ENCODE data around the gene ECHDC1.

Gene ECHDC1

GRCh38 chr6:127290391-127291265 lies 52.8 kb downstream of the ECHDC1 start:
- no peak for DNase-seq (ENCODE audit: low read depth in 1 of 2, low spot score in 1 of 2)

DNA sequence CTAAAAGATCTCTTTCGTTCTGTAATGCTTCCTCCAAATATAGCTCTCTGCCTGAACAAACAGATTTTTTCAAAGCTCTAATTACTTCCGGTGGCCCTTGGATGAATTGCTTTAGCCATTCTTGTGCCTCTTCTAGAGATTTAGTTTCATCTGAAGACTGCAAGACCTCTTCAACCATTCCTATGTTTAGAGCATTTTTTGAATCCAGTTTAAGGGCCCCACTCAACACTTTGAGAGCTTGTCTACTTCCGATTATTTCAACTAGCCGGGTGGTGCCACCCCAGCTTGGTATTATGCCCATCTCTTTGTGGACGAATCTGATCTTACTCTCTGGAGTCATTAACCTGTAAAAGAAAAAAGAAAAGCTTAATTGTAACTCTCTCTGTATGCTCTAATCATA lies 53.5 kb downstream of the ECHDC1 start:
- DNase-seq (ENCODE audit: low read depth in 1 of 2, low spot score in 1 of 2): no peak

GRCh38 chr6:127288705-127289104 lies 54.7 kb downstream of the ECHDC1 start:
- DNase-seq (ENCODE audit: low read depth in 1 of 2, low spot score in 1 of 2): no peak

GRCh38 chr6:127282184-127282583 lies 61.2 kb downstream of the ECHDC1 start:
- DNase-seq (ENCODE audit: low read depth in 1 of 2, low spot score in 1 of 2): no peak

- DNase-seq (ENCODE audit: low read depth in 1 of 2, low spot score in 1 of 2): no peak
Observed at GRCh38 chr6:127279815-127280214, 63.6 kb downstream of the ECHDC1 start.

DNA sequence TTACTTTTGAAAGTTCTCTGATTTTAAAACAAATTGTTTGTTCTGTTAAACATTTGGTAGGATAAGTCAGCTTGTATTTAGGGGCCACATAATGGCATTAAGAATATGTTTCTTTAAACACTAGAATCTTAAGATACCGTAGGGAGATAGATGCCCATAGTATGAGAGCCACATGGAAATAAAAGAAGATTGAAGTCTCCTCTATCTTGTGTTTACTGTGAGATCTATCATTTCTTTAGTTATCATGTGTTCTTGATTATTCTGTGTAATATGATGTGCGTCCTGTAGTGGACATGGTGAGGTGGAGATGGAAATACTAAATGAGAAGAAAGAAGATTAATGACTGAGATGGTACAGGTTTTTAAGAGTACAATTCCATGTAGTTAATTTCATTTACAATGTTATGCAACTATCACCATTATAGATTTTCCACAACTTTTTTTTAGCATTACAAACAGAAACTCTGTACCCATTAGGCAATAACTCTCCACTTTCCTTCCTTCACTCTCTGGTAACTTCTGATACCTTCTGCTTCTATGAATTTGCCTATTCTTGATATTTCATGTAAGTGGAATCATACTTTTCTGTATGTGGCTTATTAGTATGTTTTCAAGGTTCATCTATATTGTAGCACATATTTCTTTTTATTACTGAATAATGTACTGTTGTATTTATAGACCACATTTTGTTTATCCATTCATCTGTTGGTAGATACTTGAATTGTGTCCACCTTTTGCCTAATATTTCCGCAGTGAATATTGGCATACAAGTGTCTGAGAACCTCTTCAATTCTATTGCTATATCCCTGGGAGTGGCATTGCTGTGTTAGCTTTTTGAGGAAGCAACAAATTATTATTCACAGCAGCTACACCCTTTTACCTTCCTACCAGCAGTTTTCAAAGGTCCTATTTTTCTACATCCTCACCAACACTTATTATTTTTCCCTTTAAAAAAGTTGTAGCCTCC lies 65.2 kb downstream of the ECHDC1 start:
- no peak for DNase-seq (ENCODE audit: low read depth in 1 of 2, low spot score in 1 of 2)

DNA sequence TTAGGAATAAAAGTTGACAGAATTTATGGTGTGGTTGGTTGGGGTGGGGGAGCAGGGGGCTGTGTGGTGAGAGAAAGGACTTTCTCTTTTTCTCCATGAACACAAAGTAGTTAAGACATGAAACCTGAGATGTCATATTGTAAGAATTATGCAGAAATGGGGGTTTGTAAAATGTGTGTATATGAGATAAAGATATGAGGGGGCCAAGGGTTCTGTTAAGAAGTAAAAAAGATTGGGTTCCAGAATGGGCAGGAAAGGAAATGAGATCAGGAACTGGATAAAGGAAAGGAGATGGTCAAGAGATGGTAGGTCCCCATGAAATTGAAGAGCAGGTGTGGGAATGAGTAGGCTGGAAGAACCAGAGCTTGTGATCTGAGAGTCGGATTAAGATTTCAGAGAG lies 67.1 kb downstream of the ECHDC1 start:
- no peak for DNase-seq (ENCODE audit: low read depth in 1 of 2, low spot score in 1 of 2)

DNA sequence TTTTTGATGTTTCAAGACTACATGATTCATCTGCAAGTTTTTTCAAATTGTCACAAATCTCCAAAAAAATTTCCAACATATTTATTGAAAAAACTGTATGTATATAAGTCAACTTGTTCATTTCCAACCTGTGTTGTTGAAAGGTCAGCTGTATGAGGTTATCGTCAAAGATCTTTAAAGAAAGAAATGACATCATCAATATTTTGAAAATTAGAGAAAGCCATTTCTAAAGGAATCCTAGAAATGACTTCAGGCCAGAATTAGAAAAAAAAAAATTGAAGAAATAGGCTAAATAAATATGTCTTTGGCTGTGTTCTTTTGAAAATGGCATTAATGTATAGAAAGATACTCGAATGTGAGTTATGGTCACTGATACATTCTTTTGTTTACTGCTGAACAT lies 69.9 kb downstream of the ECHDC1 start:
- DNase-seq (ENCODE audit: low read depth in 1 of 2, low spot score in 1 of 2): no peak

DNA sequence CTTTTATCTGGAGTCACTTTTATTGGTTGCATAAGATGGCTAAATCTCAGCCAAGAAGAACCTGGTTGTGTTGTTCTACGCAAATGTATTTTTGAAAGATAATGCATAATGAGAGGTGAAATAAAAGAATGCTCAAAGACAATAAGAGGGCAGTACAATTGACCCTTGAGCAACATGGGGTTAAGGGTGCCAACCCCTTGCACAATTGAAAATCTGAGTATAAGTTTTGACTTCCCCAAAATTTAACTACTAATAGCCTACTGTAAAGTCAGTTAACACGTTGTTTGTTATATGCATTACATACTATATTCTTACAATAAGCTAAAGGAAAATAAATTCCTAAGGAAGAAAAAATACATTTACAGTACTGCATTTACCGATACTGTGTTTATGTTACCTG lies 70.8 kb downstream of the ECHDC1 start:
- no peak for DNase-seq (ENCODE audit: low read depth in 1 of 2, low spot score in 1 of 2)

DNA sequence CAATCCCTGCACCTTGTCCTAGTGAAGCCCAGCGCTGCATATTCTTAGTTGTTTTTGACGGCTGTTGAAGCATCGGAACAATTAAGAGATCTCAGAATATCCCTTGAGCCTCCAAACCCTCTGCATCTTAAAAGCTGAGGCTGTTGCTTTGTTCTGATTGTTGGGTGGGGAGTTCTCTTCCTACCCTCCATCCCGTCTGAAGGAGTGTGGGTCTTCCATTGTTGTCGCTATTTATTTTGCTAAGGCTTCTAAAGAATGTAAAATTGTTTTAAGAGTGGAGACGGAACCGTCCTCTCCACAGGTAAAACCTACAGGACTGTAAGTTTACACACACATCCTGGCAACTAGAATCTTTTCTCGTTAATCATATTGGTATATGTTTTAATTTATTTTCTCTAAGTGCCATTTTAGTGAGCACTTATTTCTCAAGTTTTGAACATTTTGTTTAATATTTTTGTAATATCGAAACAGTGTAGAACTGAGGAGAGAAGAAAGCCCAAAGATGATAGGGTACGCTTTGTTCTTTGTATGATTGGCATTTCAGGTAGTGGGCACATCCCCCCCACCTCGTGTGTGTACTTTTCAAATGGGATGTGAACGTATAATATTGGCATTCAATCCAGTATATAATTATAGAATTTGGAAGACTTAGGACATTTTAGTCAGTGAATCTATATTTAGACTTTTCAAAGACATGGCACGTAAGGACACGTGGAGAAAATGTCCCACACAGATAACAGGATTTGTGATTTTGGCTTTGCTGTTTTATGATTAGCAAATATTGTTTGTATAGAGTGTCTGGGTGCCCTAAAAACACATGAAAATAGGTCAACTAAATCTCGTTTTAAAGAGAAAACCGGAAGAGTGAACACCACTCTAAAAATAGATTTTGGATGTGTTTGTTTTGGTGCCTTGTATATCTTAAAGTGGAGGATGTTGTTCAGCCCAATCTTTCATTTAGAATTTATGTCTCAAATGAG lies 75.5 kb downstream of the ECHDC1 start:
- no peak for DNase-seq (ENCODE audit: low read depth in 1 of 2, low spot score in 1 of 2)

- peak; percentile 30 to 43 for DNase-seq (ENCODE audit: low read depth in 1 of 2, low spot score in 1 of 2)
Observed at GRCh38 chr6:127266892-127267645, 76.3 kb downstream of the ECHDC1 start.

DNA sequence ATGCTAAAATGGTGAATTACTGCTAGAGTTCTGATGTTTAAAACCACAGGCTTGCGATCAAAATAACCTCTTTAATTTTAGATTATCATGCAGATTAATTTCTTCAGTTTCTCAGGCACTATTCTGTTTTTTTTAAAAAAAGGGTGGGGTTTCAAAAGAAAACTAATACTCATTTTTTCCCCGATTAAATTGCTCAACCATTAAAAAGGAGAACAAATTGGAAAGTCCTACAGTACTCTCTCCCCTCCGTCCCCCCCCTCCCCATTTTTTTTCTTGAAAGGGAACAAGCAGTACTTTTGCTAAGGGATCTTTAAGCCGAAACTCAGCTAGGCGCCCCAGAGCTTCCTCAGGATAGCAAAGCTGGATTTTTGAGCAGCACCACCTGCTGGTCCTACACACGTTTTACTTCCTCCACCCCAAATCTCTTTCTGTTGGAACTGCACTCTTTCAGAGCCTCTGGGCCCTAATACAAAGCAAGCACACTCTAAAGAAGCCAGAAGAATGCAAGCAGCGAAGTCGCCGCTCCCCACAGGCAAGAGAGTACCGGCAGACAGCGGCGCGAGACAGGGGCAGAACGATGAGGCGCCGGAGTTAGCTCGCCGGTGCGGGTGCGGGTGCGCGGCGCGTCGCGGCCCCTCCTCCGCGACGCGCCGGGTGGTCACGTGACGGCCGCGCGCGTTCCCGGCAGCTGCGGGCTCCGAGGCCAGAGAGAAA lies 77.1 kb downstream of the ECHDC1 start, which contains the start of gene RNF146:
Gene RNF146, plus strand, starts transcription at position 687 of the 714 bp plus-strand sequence. CDS start 13,475 bp downstream, outside the sequence.
- peak; percentile 53 to 63 for DNase-seq (ENCODE audit: low read depth in 1 of 2, low spot score in 1 of 2)

GRCh38 chr6:127263481-127263880 lies 79.9 kb downstream of the ECHDC1 start:
- no peak for DNase-seq (ENCODE audit: low read depth in 1 of 2, low spot score in 1 of 2)

DNA sequence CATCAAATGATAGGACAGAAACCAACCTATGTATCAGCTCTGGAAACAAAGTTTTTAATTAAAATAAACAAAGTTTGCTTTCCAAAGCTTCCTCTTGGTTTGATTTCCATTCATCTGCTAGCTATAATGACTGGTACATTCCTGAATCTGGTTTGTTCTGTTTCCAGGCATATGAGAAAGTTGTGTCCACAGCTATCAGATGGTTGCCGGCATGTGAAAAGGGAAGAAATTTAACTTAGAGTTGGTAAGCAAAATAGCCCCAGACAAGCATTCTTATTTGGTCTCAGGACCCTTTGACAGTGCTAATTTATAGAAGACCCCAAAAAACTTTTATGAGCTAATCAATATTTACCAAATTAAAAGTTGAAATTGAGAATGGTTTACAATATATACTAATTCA lies 80.5 kb downstream of the ECHDC1 start:
- no peak for DNase-seq (ENCODE audit: low read depth in 1 of 2, low spot score in 1 of 2)

DNA sequence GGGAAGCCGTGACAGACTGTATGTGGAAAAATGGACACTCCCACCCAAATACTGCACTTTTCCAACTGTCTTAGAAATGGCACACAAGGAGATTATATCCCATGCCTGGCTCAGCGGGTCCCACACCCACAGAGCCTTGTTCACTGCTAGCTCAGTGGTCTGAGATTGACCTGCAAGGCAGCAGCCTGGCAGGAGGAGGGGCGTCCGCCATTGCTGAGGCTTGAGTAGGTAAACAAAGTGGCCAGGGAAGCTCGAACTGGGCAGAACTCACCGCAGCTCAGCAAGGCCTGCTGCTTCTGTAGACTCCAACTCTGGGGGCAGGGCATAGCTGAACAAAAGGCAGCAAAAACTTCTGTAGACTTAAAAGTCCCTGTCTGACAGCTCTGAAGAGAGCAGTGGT lies 88.1 kb downstream of the ECHDC1 start:
- no peak for DNase-seq (ENCODE audit: low read depth in 1 of 2, low spot score in 1 of 2)

DNA sequence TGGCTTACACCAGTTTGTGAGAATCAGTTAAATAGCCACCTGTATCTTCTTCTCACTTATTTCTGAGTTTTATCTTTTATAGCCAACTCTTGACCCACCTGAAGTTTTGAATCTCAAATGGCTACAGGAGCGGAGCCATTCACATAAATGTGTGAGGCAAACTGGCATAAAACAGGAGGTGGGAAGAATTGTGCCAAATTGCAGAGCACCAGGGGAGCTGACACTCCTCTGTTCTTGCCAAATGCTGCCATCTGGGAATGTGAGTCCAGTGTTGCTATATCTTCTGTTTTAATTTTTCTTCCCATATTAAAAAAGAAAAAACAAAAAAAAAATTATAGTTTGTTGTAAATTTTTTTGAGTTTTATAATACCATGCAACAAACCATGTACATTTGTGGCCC lies 93.8 kb downstream of the ECHDC1 start:
- no peak for DNase-seq (ENCODE audit: low read depth in 1 of 2, low spot score in 1 of 2)

DNA sequence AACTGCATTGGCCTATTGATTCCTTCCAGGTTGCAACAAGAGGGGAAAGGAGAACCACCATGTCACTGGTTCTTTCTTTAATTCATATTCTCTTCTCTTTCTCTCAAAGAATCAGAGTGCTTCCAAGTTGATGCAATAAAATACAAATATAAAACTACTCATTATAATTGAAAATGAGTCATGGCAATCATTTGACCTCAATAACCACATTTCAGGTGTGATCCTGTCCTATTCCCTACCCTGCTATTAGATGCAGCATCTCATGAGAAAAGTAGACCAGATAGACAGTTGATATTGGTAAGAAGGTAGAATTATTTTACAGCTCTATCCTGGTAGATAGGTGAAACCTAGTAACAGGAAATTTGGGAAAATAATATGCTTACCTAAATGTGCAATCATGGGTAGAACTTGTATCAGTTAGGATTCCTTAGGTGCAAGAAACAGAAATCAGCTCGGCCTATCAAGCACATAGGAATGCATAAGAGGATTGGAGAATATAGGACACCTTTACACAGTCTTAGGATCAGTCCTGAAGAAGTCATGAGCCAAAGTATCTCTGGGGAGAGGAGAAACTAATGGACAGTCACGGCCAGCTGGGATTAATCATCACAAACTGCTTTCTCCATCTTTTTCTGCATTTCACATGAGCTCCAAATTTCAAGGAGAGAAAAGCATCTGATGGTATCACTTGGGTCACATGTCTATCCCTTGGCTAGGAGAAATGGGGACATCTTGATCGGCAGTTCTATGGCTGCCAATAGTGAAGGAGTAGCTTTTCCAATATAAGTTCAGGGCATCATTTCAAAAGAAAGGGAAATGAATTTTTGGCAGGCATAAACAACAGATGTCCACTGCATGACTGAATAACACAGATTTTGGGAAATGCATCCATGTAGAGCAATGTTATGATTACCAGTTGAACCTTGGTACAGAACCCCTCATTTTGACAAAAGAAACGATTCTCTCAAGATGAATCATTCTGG lies 96.0 kb downstream of the ECHDC1 start:
- no peak for DNase-seq (ENCODE audit: low read depth in 1 of 2, low spot score in 1 of 2)

- no peak for DNase-seq (ENCODE audit: low read depth in 1 of 2, low spot score in 1 of 2)
Observed at GRCh38 chr6:127243501-127243900, 99.9 kb downstream of the ECHDC1 start.

Measured in stimulated activated CD4-positive, alpha-beta T cell treated with anti-CD3 and anti-CD28 coated beads, Interleukin-15, amount 100 ng/mL, for 1 hour (primary cell).